Keratinocyte (primary cell): ENCODE measurements around the gene GPR137. TPM values are rescaled to one million over a fixed set of nuclear protein-coding genes. Genes with fewer than 3 reads are reported as not detected.
A peak's percentile ranks its signal among the peaks of the same experiment; 100 is the strongest.

Source experiments
- DNase-seq: peaks from one replicate; pipeline ENCODE4 v3.0.0-alpha.2; 2011; ENCODE audit warnings: low read depth, missing footprints, low spot score
- FAIRE-seq: peaks from 2 replicates; lab custom pipeline; 2011; peaks lifted over from hg19 to GRCh38; lab: Jason Lieb, UNC
- H2AFZ ChIP-seq: 2 replicates; pipeline ENCODE4 v1.6.0; 2012; ENCODE audit warnings: low read length, control low read depth, inconsistent platforms; ENCODE audit not compliant: control insufficient read depth
- H3K27ac ChIP-seq: 2 replicates; pipeline ENCODE4 v1.5.1; 2011; ENCODE audit warnings: low read length; ENCODE audit not compliant: control insufficient read depth, insufficient read depth
- H3K27me3 ChIP-seq: 3 replicates; pipeline ENCODE4 v1.6.0; 2011; ENCODE audit warnings: low read length; ENCODE audit not compliant: control insufficient read depth, insufficient read depth; ENCODE audit errors: extremely low read depth
- H3K36me3 ChIP-seq, 2 experiments: 2 replicates in 1 of 2; 3 replicates in 1 of 2; pipeline ENCODE4 v1.5.1; 2011; ENCODE audit warnings: low read length in 2 of 2, mild to moderate bottlenecking in 1 of 2; ENCODE audit not compliant: control insufficient read depth in 2 of 2, insufficient read depth in 2 of 2; ENCODE audit errors: extremely low read depth in 1 of 2
- H3K4me1 ChIP-seq: 3 replicates; pipeline ENCODE4 v1.5.1; 2011; ENCODE audit warnings: low read length; ENCODE audit not compliant: control insufficient read depth, insufficient read depth; ENCODE audit errors: extremely low read depth
- H3K4me2 ChIP-seq: 3 replicates; pipeline ENCODE4 v1.6.0; 2011; ENCODE audit warnings: low read depth, low read length; ENCODE audit not compliant: control insufficient read depth, insufficient read depth; ENCODE audit errors: extremely low read depth
- H3K4me3 ChIP-seq, 3 experiments: fragments of 200-600 bp in 1 of 3; sonication (generic) in 1 of 3; 2 replicates in 2 of 3; 3 replicates in 1 of 3; pipeline ENCODE4 v1.5.1; 2011 to 2016; ENCODE audit warnings: low read length in 3 of 3, mild to moderate bottlenecking in 3 of 3, control low read depth in 2 of 3, inconsistent platforms in 1 of 3, low read depth in 1 of 3, mixed read lengths in 1 of 3, mixed run types in 1 of 3, moderate library complexity in 1 of 3; ENCODE audit not compliant: control insufficient read depth in 2 of 3, insufficient read depth in 2 of 3; ENCODE audit errors: extremely low read depth in 1 of 3
- H3K79me2 ChIP-seq: 2 replicates; pipeline ENCODE4 v1.6.0; 2012; ENCODE audit warnings: low read length; ENCODE audit not compliant: control insufficient read depth, insufficient read depth
- H3K9ac ChIP-seq: 3 replicates; pipeline ENCODE4 v1.6.0; 2011; ENCODE audit warnings: low read length; ENCODE audit not compliant: control insufficient read depth, insufficient read depth; ENCODE audit errors: extremely low read depth
- H3K9me1 ChIP-seq: 3 replicates; pipeline ENCODE4 v1.6.0; 2011; ENCODE audit warnings: low read length; ENCODE audit not compliant: control insufficient read depth, insufficient read depth; ENCODE audit errors: extremely low read depth
- H3K9me3 ChIP-seq: 2 replicates; pipeline ENCODE4 v1.5.1; 2012; ENCODE audit warnings: low read depth, low read length; ENCODE audit not compliant: control insufficient read depth
- H4K20me1 ChIP-seq: 3 replicates; pipeline ENCODE4 v1.6.0; 2011; ENCODE audit warnings: low read length; ENCODE audit not compliant: control insufficient read depth, insufficient read depth; ENCODE audit errors: extremely low read depth
- CTCF ChIP-seq, 3 experiments: IDR thresholded peaks in 1 of 3; conservative IDR thresholded peaks in 1 of 3; optimal IDR thresholded peaks in 1 of 3; 2 replicates in 2 of 3; 3 replicates in 1 of 3; pipeline versions ENCODE3 to v1.5.1; 2011; ENCODE audit warnings: low read length in 3 of 3, mild to moderate bottlenecking in 3 of 3, moderate library complexity in 2 of 3, control low read depth in 1 of 3, inconsistent platforms in 1 of 3; ENCODE audit not compliant: insufficient read depth in 2 of 3; ENCODE audit errors: extremely low read depth in 1 of 3
- EZH2 ChIP-seq: IDR thresholded peaks from one replicate; pipeline ENCODE4 v1.6.1; 2012; ENCODE audit warnings: inconsistent platforms, mild to moderate bottlenecking, low read length, moderate library complexity
- dilution Hi-C: fragments of 300-500 bp; cut with MboI; formaldehyde crosslinking; loops from one replicate; pipeline ENCODE4 v1.7.0; 2020; ENCODE audit warnings: low sequenced_read_pairs; ENCODE audit not compliant: extremely low pct_ligation_motif_present
- polyA minus RNA-seq, 3 experiments: library from RNA; depleted of rRNA, polyadenylated mRNA; stranded (reverse); fragments of >200 nt; gene quantifications; 1 replicate in 1 of 3; 2 replicates in 1 of 3; 3 replicates in 1 of 3; pipeline ENCODE4 v1.2.3, GENCODE V29; 2011
- polyA plus RNA-seq, 5 experiments: library from polyadenylated mRNA; depleted of rRNA in 3 of 5; stranded (reverse) in 3 of 5; stranded (forward) in 1 of 5; unstranded in 1 of 5; fragments of >200 nt; gene quantifications; 1 replicate in 1 of 5; 2 replicates in 3 of 5; 3 replicates in 1 of 5; pipeline versions ENCODE4 v1.2.1 to v1.2.3, GENCODE V29; 2011 to 2012; ENCODE audit warnings: missing spikeins in 2 of 5, low read depth in 1 of 5, low replicate concordance in 1 of 5

GPR137 gene, protein sequence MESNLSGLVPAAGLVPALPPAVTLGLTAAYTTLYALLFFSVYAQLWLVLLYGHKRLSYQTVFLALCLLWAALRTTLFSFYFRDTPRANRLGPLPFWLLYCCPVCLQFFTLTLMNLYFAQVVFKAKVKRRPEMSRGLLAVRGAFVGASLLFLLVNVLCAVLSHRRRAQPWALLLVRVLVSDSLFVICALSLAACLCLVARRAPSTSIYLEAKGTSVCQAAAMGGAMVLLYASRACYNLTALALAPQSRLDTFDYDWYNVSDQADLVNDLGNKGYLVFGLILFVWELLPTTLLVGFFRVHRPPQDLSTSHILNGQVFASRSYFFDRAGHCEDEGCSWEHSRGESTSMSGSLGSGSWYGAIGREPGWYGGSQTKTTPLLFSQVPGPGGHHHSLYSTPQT
- 6.6 to 11.7 TPM (median 9.8 TPM) in 3 replicates for polyA plus RNA-seq
- 4.7 TPM for polyA plus RNA-seq (2011; ENCODE audit: low read depth)
- 5.3 and 11.7 TPM in 2 replicates for polyA plus RNA-seq (2011; cell fraction: cytosol; rRNA removed)
- polyA plus RNA-seq (2011; cell fraction: nucleus; rRNA removed), result 20.5 and 27.1 TPM in 2 replicates
- polyA plus RNA-seq (2012; ENCODE audit: low replicate concordance), result 18.2 TPM in 2 replicates
- polyA minus RNA-seq, result 7.4 to 25.6 TPM (median 8.6 TPM) in 3 replicates
- polyA minus RNA-seq (2011; cell fraction: cytosol; rRNA and poly(A)+ RNA removed), result 13.2 TPM
- 6.0 and 9.9 TPM in 2 replicates for polyA minus RNA-seq (2011; cell fraction: nucleus; rRNA and poly(A)+ RNA removed)

DNA sequence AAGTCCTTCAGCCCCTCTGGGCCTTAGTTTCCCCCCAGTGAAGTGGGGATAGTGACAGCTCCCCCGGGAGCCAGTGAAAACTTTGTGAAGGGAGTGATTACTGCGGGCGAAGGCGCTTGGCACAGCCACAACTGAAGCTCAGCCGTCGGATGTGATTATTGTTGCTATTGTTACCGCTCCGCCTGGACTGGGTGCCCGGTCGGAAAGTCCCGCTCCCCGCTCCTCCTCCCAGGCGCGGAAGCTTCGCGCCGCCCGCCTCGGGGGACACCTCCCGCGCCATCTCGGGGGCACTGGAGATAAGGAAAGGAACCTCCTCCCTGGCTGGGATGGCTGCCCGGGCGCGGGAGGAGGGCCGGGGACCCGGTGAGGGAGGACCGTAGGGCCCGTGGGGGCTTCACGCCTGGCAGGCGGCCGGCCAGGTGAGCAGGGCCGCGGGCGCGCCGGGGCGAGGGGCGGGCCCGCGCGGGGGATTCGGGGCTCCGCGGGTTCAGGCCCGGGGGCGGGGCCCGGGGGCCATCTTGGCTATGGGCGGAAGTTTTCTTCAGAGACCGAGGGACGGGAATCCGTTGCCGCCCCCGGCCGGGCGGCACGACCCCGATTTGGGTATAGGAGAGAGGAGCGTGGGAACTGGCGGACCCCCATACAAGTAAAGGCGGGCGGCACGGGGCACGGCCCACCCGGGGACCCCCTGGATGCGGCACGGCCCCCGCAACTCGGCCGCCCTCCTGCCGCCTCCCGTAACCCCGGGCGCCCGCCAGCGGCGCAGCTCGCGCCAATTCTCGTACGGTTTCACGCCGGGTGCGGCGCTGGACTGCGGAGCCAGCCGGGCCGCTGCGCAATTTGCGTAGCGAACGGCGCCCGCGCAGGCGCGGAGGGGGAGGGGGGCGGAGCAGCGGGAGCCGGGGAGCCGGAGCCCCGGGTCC lies at the start of gene GPR137:
TSS of gene GPR137 (plus strand) at position 887 of the 923 bp plus-strand sequence. CDS start 677 bp downstream, outside the sequence.
- TF ChIP-seq EZH2 (no peak), CTCF (optimal IDR thresholded peaks at IDR 0.05 in 1 of 3, IDR thresholded peaks at IDR 0.05 in 1 of 3, conservative IDR thresholded peaks at IDR 0.05 in 1 of 3; ENCODE audit: extremely low read depth in 1 of 3, insufficient read depth in 2 of 3, low read length in 3 of 3) (no peak)
- FAIRE-seq (no peak), DNase-seq (no peak)
- dilution Hi-C loops, result no loop called here
- peaks cover 11% of the 10 kb centered on the region for H3K79me2 ChIP-seq
- H3K27ac ChIP-seq, result peak within 1 kb of the TSS; percentile 92
- no peaks in the 10 kb centered on the region for H4K20me1 ChIP-seq
- peaks cover 11% of the 10 kb centered on the region for H3K4me1 ChIP-seq
- peaks cover 10% of the 10 kb centered on the region in 2 experiments for H3K36me3 ChIP-seq
- H3K4me2 ChIP-seq, result peak within 1 kb of the TSS; percentile 98
- H2AFZ ChIP-seq, result peak within 1 kb of the TSS; percentile 73
- H3K9me1 ChIP-seq, result no peaks in the 10 kb centered on the region
- H3K9me3 ChIP-seq, result no peaks in the 10 kb centered on the region
- H3K4me3 ChIP-seq, result peak within 1 kb of the TSS; percentile 72 to 92 (median 91)
- H3K27me3 ChIP-seq, result no peaks in the 10 kb centered on the region
- H3K9ac ChIP-seq, result peak within 1 kb of the TSS; percentile 92

DNA sequence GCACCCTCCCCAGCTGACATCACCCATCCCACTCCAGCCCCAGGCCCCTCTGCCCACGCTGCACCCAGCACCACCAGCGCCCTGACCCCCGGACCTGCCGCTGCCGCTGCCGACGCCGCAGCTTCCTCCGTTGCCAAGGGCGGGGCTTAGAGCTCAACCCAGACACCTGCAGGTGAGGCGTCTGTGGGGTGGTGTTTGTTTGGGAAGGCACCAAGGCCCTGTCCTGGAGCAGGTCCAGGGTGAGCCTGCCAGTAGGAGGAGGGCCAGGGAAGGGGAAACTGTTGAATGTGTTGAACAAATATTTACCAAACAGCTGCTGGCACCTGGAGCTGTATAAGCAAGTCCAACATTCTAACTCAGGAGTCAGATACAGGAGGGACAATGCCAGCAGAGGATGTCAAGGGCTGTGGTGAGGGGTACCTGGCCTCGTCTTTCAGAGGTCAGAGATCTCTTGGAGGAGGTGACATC lies 48.1 kb upstream of the GPR137 start:
- TF ChIP-seq EZH2 (no peak), CTCF (optimal IDR thresholded peaks at IDR 0.05 in 1 of 3, IDR thresholded peaks at IDR 0.05 in 1 of 3, conservative IDR thresholded peaks at IDR 0.05 in 1 of 3; ENCODE audit: extremely low read depth in 1 of 3, insufficient read depth in 2 of 3, low read length in 3 of 3) (no peak)
- DNase-seq (no peak), FAIRE-seq (no peak)
- Histone ChIP-seq H2AFZ (no peak overlapping the region), H3K4me3 (no peak overlapping the region), H3K4me2 (peak overlapping the region; percentile 32), H4K20me1 (no peaks in the 10 kb centered on the region), H3K4me1 (peaks cover 43% of the 10 kb centered on the region), H3K36me3 (peaks cover 8 to 23% of the 10 kb centered on the region in 2 experiments), H3K9me3 (no peaks in the 10 kb centered on the region), H3K9ac (no peak overlapping the region), H3K9me1 (peaks cover 2% of the 10 kb centered on the region), H3K79me2 (peaks cover 5% of the 10 kb centered on the region), H3K27ac (no peak overlapping the region), H3K27me3 (no peaks in the 10 kb centered on the region)
- dilution Hi-C loops, result no loop called here
